Iris pigment epithelial cell (primary cell): ENCODE results near the gene MYOZ3.
A peak's percentile ranks its signal among the peaks of the same experiment; 100 is the strongest.

Source experiments
- DNase-seq: peaks from one replicate; pipeline ENCODE4 v3.0.0-alpha.2; 2011; ENCODE audit warnings: low read depth

The MYOZ3 gene, protein sequence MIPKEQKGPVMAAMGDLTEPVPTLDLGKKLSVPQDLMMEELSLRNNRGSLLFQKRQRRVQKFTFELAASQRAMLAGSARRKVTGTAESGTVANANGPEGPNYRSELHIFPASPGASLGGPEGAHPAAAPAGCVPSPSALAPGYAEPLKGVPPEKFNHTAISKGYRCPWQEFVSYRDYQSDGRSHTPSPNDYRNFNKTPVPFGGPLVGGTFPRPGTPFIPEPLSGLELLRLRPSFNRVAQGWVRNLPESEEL

DNA sequence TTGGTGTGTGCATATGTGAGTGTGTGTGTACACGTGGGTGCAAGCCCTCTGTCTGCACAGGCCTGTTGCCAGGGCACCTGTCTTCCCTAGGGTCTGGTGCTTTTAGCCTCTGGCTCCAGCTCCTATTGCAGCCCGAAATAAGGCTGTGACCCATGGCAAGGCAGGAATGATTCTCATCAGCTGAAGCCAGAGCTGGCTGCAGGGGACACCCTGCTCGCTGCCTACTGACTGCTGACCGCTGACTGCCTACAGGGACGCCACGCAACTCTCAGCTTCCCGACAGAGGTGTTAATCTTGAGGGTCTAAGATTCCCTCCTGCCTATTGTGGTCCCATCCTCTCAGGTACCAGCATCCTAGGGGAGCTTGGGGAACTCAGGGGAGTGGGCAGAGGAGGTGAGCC is at the start of gene MYOZ3:
Gene MYOZ3 (plus strand): TSS at position 166 of the 400 bp plus-strand sequence. CDS start 1,691 bp downstream, outside the sequence.
- DNase-seq = no peak

DNA sequence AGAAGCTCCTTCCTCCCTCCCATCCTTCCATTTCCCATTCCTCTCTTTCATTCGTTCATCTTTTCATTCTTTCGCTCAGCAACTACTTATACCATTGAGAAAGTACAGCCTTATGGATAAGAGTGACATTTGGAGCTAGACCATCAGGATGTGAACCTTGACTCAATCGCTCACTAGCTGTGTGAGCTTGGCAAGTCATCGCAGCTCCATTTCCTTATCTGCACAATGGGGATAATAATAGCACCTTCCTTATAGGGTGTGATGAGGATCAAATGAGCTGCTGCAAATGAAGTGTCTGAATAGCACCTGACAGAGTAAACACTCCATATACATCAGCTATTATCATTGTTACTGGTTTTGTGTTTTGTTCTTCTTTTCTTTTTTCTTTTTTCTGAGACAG is 48.6 kb upstream of the MYOZ3 start:
- no peak for DNase-seq

DNA sequence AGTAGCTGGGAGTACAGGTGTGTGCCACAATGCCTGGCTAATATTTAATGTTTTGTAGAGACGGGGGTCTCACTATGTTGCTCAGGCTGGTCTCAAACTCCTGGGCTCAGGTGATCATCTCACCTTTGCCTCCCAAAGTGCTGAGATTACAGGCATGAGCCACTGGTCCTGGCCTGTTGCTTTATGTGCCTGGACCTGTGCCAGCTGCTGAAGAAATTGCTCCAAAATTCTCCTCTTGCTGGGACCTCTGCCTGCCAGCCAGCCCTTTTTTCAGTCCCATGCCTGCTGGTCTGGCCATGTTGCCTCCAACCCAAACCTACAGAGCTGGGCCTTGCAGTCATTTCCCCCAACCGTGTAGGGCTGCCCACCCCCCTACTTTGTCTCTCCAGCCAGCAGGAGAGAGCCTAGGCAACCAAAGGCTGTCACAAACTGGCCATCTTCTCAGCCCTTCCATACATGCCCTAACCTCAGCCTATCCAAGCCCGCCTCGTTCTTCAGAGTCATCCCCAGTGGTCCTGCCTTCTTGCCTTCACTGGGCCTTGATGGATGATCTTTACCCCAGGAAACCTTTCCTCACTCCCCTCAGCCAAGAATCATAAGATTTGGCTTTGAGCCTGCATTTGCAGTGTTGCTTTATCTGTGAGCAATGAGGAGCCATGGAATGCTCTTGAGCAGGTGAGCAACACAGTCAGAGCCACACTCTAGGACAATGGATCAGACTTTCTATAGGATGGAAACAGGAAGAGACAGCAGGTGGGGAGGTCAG is 48.0 kb upstream of the MYOZ3 start:
- DNase-seq = no peak

DNA sequence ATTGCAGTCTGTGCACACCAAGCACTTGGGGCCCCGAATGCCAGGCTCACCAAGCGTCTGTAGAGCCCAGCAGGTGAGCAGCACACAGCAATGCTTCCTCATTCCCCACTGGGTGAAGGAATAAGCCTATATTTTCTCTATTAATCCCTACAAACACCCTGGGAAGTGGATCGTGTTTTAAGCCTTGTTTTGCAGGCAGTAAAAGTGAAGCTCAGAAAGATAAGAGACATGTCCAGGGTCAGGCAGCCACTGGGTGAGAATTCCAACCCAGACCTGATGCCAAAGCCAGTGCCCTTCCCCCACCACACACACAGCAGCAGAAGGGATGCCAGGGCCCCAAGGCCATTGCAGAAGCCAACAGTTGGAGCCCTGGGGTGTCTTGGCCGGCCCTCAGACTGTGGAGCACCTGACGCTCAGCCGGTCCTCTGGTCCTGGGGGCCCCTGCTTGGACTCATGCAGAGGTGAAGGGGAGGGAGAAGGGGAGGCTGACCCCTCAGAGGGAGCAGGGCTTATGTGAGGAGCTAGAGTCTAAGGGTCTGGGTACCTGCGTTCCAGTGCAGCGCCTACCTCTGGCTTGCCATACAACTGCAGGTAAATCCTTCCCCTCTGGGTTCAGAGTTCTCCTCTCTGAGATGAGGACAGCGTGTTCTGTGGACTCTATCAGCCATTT is 46.9 kb upstream of the MYOZ3 start:
- DNase-seq = no peak

DNA sequence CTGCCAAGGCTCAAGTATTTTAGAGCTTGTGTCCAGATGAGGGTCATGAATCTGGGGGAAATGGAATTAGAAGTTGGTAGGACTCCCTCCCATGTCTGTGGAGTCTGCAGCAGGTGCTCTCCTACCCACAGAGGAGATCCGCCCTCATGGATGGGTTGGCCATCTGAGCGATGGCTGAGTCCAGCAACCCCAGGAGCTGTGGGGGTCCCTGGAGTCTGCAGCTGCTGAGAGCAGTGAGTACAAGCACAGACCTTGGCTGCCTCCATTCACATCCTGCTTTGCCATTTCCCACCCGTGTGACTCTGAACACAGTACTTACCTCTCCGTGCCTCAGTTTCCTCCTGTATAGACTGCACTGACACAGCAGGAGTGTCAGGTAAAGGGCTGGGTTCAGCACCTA is 46.4 kb upstream of the MYOZ3 start:
- DNase-seq = no peak

DNA sequence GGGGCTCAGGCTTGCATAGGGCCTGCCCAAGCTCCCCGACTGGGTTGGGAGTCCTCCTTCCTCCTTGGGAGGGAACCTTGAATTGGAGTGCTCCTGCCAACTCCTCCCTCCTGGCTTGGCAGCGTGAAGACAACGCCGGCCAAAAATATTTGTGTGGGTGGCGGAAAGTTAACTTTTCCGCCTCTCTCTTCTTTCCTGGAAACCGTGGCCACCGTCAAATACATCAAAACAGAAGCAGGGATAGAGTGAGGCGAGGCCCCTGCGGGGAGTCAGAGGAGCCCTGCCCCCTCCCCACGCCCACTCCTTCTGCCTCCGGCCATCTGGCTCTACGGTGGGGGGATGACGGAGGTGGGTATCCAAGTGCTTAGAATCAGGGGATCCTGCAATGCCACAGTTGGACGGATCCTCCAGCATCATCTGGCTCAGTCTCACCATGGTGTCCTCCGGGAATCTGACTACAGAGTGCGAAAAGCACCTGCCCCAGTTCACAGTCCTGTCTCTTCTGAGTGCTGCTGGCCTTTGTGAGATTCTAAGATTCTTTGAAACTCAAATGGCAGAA is 45.8 kb upstream of the MYOZ3 start:
- DNase-seq = peak; percentile 62

DNA sequence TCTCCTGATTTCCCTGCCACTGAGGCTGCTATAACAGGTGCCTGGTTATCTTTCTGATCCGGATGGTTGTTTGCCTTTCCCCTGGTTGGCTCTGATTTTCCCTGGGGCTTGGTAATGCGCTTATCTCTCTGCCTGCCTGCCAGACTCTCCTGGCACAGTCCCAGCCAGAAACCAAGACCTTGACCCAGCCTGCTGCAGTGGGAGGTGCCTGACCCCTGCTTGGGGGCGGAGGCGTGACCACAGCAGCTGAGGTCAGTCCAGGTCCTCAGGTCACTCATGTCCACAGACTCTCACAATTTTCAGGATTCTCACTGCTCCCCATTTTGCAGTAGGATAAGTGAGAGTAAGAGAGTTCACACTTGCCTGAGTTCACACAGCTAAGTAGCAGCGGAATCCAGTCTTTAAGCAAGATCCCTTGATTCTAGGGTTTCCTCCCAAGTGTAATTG is 45.0 kb upstream of the MYOZ3 start:
- DNase-seq = no peak

DNA sequence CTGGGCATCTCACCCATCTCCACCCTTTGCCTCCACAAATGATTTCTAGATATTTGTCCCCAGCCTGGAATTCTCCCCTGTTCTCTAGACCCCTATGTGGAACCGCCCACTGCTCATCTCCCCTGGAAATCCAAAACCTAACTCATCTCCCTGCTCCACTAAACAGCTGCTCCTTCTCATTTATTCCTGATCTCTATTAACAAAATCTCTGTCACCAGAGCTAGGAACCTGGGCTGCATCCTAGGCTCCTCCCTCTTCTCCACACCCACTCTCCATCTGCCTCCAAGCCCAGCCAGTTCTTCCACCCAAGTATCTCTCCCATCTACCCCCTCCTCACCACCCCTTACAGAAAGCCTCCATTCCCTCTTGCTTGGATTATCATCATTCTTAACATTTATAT is 44.5 kb upstream of the MYOZ3 start:
- no peak for DNase-seq

DNA sequence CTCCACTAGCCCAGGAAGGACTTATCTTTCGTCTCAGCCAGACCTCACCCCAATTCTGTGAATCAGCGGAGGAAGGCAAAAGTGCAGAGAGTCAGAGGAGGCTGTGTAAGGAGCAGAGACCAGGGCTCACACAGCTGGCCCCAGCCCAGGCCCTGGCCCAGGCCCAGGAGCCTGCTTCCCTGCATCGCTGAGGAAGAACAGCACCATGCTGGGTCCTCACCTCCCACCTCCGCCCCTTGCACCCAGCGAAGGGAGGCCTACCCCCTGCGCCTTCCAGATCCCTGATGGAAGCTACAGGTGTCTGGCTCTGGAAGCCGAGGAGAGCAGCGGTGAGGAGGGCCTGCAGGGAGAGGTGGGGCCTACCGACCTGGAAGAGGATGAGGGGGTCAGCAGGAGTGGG is 42.9 kb upstream of the MYOZ3 start:
- no peak for DNase-seq

DNA sequence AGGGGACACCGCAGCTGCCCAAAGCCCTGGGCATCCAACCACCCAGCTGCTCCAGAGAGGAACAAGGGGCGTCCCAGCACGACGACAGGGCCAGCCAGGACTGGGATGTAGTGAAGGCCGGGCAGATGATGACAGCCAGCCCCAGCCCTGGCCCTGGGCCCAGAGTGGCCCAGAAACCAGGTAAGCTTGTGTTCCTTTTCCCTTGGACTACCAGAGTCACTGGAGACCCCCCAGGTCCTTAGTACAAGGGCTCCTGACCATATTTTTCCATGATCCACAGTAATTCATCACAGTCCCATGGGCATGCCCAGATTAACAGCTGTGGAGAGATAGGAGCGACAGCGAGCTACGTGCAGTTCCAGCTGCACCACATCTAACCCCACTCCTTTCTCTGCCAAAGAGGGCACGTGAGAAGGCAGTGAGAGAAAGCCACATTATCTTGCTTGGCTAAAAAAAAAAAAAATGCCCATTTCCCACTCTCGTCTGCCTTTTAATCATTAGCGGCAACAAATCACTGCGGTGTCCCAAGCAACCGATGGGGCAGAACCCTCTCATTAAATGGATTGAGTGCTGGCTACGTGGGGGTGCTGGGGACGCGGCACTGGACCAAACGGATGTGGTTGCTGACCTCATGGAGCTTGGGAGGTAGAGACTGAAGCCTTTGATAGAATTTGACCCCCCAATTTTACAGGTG is 42.3 kb upstream of the MYOZ3 start:
- DNase-seq = no peak

DNA sequence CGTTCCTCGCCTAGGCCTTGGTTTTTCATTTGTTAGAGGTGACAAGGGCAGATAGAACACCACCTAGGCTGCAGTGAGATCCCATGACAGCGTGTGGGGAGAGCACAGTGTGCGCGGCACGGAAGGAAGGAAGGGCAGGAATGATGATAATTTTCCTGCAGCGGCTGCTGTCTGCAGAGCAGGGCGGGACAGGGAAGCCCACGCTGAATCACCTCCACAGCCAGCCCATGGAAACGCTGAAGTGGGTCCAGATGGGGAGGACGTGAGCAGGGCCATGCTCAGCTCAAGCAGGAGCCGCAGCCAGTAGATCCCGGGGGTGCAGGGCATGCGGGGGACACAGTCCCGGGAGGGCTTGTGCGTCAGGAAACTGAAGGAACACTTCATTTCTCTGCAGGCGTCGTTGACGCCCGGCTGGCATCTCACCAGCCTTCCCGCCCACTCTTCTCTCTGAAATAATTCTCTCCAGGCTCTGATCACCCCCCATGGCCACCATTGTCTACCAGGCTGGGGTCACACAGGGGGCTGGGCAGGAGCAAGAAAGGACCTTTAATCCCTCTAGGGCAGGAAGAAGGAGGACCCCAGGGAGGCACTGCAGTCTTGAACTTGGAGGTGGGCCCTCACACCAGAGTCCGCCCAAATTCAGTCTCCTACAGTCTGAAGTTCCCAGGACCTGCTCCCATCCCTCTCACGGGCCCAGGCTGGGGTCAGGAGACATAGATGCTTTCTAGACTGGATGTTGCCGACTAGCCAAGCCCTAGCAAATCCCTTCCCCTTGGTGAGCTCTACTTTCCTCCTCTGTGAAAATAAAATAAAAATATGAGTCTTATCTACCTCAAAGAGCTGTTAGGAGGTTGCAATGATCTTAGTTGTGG is 41.5 kb upstream of the MYOZ3 start:
- peak; percentile 50 for DNase-seq

DNA sequence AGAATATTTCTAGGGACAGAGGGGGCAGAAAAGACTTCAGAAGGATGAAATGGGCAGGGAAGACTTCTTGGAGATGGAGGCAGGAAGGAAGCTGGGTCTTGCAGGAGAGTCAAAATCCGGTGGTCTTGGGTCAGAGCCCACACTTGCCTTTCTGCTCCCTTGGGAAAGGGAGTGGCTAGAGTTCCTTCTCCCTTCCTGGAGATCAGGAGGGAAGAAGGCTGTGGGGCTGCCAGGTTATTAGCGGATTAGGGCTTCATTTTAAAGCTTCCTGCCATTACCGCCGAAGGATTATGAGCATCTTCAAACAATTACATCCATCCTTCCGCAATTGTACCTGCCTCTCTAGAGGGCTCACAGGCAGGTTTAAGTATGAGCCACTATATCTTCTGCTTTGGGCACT is 39.8 kb upstream of the MYOZ3 start:
- no peak for DNase-seq

DNA sequence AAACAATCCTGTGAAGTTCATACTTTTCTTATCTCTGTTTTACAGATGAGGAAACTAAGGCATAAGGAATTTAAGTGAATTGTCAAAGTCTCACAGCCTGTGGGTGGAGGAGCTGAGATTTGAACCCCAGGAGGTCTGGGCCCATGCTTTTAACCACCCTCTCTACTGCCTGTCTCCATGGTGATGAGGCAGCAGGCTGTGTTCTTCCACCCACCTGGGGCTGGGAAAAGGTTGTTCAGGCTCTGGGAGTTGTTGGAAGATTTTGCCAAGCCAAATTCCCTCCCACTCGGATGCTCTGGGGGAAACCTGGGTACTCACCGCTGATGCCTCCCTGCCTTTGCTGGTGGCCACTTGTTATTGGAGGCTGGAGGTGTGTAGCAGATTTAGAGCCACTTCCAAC is 38.9 kb upstream of the MYOZ3 start:
- no peak for DNase-seq

DNA sequence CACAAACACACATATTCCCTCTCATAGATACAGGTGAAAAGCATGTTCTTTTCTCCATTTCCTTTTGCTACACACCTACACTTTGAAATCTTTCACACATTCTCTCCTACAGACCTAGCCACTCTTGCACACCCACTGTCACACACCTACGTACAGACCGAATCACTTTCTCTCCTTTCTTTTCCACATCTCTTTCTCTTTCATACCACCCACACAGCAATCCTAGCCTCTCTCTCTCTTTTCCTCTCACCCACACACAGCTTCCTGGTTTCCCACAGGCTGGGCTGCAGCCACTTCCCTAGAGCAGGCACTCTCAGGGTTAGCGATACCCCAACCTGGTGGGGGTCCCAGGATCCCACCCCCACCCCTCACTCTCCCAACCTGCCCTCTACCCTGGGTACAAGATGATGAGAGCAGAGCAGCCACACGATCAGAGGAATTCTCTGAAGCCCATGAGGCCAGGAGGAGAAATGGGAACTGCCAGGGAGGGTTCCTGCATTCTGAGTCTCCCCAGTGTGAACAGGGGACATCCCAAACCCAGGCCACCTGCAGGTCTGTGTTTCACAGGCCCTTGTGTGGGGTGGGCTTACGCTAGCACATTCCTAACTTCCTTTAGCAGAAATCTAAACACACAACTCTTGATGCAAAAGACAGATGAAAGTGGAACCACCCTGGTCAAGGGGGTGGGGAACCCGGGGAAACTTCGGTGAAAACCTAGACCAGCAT is 37.7 kb upstream of the MYOZ3 start:
- DNase-seq = no peak

DNA sequence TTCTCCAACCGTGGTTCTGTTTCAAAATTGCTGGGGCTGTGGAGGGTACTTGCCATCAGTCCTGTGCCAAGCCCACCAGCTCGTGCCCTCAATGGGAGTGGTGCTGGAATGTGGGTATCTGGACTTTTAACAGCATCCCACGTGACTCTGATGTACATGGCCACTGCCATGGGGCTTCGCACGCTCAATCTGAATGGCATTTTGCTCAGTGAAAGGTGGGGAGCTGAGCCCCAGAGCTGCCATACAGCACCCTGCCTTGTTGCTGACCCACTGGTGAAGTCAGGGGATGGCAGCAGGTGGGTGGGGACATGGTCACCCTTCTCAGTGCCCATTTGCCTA is 37.2 kb upstream of the MYOZ3 start:
- no peak for DNase-seq

DNA sequence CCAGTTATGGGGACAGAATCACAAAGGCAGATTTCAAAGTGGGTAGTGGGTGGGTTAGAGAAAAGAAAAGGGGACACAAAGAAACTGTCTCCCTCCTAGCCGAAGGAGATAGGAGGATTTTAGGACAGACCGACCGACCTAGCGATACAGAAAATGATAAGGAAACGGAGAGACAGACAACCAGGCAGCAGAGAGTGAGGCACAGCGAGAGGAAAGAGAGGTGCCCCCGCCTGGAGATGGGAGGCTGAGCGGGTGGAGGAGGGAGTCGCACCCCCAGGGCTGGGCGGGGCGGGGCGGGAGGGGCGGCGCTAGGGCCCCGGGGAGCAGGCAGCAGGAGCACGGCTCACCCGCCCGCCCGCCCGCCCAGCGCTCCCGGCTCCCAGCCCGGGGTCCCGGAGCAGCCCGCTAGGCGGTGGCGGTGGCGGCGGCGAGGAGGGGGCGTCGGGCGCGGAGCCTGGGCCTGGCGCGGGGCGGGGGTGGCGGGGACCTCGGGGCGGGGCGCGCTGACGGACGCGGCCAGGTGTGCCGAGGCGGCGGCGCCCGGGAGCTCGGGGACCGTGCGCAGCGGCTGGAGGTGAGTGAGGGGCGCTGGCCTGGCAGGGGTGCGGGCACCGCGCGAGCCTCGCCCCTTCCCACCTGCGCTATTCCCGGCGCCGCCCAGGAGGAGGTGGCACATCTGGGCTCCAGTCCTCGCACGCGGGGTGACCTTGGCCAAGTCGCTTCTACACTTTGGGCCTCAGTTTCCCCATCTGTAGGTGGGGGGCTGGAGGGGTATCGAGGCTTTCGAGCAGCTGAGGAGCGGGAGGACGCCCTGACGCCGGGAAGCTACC is 36.5 kb upstream of the MYOZ3 start:
- DNase-seq = no peak

DNA sequence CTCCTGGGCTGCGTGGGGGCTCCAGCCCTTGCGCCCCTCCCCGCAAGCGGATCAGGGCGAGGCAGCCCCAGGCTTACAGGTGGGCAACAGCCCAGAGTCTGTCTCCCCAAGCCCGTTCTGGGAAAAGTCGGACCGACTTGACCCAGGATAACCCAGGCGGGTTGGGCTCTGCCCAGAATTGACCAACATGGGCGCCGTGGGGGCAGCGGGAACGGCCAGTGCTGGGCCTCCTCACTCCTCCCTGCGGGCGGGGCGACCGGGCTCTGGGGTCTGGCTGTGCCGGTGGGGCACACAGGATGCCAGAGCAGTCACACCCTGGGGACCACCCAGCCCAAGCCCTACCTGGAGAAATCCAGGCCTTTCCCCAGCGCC is 35.9 kb upstream of the MYOZ3 start:
- DNase-seq = no peak

DNA sequence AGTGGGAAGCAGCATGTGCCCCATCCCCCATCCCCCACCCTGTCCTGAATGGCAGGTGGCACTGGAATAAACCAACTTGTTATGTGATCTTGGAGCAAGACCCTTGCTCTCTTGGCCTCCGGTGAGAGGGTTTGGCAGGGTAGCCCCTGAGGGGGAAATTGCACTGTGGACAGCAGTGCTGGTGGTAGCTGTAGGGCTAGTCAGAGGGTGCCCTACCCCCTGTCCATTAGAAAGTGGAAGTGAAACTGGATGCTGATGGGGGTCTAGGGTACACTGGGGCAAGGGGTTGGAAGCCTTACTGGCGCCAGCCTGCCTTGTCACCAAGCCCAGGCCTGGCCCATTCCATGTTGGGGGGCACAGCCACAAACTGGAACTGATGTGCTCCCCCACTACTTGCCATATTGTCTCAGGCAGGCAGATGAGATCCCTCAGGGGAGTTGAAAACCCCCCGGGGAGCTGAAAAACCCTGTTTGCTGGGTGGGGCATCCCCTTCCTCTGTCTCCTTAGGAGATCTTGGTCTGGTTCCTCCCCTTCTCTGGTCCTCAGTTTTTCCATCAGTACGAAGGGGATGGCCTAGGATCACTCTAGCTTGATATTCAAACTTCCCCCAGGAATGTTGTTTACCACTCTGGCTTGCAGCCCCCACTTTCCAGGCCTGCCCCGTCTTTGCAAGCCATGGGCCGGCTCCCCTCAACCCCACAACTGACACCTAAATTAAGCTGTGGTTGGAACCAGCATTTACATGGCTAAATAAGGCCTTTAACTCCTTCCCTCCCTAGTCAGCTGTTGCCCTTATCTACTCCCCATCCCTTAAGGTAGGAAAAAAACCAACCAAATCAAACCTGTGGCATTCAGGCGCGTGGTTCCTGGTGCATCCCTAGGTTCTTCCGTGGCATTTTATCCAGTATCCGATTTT is 35.0 kb upstream of the MYOZ3 start:
- no peak for DNase-seq

DNA sequence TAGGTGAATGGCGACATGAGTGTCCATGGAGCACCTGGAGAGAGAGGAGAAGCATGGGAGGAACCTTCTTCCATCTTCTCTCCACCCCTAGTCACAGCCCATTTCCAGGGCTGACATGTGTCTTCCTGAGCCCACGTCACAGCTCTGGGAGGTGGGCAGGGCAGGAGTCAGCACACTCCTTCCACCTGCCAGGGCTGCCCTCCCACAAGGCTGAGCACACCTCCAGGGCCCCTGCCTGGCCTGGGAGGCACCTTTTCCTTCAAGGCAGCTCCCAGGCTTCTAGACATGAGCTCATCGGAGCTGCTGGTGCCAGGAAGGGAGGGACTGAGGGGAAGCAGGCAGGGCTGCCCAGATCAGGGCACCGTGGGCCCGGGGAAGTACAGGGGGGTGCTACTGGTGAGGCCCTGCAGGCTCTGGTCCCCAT is 34.2 kb upstream of the MYOZ3 start:
- DNase-seq = no peak
